ENCODE measurements around the gene BOK.

DNA sequence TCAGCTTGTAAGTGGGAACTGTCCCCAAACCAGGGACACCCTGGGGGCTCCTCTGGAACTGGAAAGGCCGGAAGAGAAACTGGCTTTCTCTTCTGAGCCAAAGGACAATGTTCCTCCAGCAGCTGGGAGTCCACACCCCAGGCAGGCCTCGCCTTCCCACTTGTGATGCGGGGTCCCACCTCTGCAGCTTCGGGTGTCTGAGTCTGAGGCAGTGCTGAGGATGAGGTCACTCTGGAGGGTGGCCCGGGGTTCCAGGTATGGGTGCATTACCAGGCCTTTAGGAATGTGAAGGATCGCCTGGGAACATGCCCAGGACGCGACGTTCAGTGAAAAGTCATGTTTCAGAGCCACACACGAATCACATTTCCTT is 18.2 kb upstream of the BOK start:
- TF ChIP-seq, protein P1, sequence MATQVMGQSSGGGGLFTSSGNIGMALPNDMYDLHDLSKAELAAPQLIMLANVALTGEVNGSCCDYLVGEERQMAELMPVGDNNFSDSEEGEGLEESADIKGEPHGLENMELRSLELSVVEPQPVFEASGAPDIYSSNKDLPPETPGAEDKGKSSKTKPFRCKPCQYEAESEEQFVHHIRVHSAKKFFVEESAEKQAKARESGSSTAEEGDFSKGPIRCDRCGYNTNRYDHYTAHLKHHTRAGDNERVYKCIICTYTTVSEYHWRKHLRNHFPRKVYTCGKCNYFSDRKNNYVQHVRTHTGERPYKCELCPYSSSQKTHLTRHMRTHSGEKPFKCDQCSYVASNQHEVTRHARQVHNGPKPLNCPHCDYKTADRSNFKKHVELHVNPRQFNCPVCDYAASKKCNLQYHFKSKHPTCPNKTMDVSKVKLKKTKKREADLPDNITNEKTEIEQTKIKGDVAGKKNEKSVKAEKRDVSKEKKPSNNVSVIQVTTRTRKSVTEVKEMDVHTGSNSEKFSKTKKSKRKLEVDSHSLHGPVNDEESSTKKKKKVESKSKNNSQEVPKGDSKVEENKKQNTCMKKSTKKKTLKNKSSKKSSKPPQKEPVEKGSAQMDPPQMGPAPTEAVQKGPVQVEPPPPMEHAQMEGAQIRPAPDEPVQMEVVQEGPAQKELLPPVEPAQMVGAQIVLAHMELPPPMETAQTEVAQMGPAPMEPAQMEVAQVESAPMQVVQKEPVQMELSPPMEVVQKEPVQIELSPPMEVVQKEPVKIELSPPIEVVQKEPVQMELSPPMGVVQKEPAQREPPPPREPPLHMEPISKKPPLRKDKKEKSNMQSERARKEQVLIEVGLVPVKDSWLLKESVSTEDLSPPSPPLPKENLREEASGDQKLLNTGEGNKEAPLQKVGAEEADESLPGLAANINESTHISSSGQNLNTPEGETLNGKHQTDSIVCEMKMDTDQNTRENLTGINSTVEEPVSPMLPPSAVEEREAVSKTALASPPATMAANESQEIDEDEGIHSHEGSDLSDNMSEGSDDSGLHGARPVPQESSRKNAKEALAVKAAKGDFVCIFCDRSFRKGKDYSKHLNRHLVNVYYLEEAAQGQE (IDR thresholded peaks at IDR 0.05; ENCODE audit: insufficient read depth in 1 of 2, low read depth in 2 of 2, low read length in 2 of 2), result no peak
- no peak for TF ChIP-seq POLR2AphosphoS5 (IDR thresholded peaks at IDR 0.05; ENCODE audit: low read depth, low read length)
- no peak for TF ChIP-seq FOXP2 (optimal IDR thresholded peaks at IDR 0.05; ENCODE audit: borderline replicate concordance, extremely low read depth, extremely low read length, insufficient read depth)
- no peak for TF ChIP-seq SIN3A (IDR thresholded peaks at IDR 0.05; ENCODE audit: borderline replicate concordance, insufficient read depth, low read length)
- no peak for TF ChIP-seq TAF1 (IDR thresholded peaks at IDR 0.05; ENCODE audit: borderline replicate concordance, insufficient read depth, low read length)
